Measurements from ENCODE around the gene SOX6. TPM values are rescaled to one million over a fixed set of nuclear protein-coding genes. Genes with fewer than 3 reads are reported as not detected.

The SOX6 gene
- polyA plus RNA-seq, 1 of the 3 experiments (the other 2 are of a cell fraction) = 0.03 TPM

DNA sequence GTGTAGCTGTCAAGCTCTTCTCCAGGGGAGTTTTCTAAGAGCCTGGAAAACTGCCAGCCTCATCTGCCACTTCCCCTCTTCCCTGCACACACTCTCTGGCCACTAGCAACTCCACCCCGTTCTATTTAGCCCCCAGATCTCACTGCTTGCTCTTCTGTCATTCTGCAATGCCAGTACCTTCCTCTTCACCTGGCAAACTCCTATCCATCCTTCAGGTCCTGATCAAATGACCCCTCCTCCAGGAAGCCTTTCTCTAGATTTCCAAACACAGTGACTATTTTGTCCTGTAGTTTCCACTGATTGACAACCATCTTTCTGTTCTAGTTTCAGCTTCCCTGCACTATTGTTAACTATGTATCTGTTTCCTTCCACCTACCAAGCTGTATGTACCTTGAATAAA lies 437.7 kb downstream of the SOX6 start:
- no peak overlapping the region for H3K9ac ChIP-seq
- no peaks in the 10 kb centered on the region for H3K9me2 ChIP-seq
- H3K4me3 ChIP-seq (ENCODE audit: low read depth in 2 of 2, low read length in 1 of 2) = no peak overlapping the region
- TF ChIP-seq SIN3A (IDR thresholded peaks at IDR 0.05; ENCODE audit: borderline replicate concordance, low read depth, low read length) (no peak), RXRA (IDR thresholded peaks at IDR 0.05; ENCODE audit: borderline replicate concordance, low read depth) (no peak), NFIC (IDR thresholded peaks at IDR 0.05; ENCODE audit: borderline replicate concordance) (no peak), FOXM1 (IDR thresholded peaks at IDR 0.05; ENCODE audit: low read depth) (no peak), MEF2A (IDR thresholded peaks at IDR 0.05; ENCODE audit: borderline replicate concordance, low read depth) (no peak), TEAD4 (IDR thresholded peaks at IDR 0.05; ENCODE audit: borderline replicate concordance, insufficient read depth) (no peak), MXI1 (IDR thresholded peaks at IDR 0.05; ENCODE audit: low read depth, low read length) (no peak), RAD21 (IDR thresholded peaks at IDR 0.05; ENCODE audit: low read length) (no peak), EZH2phosphoT487 (IDR thresholded peaks at IDR 0.05; ENCODE audit: borderline replicate concordance, low read depth) (no peak), EP300 (IDR thresholded peaks at IDR 0.05; ENCODE audit: borderline replicate concordance in 1 of 2, low read depth in 1 of 2, low read length in 1 of 2) (no peak), TAF1 (IDR thresholded peaks at IDR 0.05; ENCODE audit: borderline replicate concordance, low read depth, low read length) (no peak), FOSL2 (IDR thresholded peaks at IDR 0.05; ENCODE audit: borderline replicate concordance, low read depth) (no peak), GABPA (IDR thresholded peaks at IDR 0.05; ENCODE audit: low read depth) (no peak), GATA2 (CRISPR knock-in tag; IDR thresholded peaks at IDR 0.05) (no peak), CHD2 (IDR thresholded peaks at IDR 0.05; ENCODE audit: low read length, partially characterized antibody) (no peak), ELF1 (IDR thresholded peaks at IDR 0.05) (no peak), RCOR1 (IDR thresholded peaks at IDR 0.05; ENCODE audit: low read length) (no peak)
- TF ChIP-seq, protein P1, sequence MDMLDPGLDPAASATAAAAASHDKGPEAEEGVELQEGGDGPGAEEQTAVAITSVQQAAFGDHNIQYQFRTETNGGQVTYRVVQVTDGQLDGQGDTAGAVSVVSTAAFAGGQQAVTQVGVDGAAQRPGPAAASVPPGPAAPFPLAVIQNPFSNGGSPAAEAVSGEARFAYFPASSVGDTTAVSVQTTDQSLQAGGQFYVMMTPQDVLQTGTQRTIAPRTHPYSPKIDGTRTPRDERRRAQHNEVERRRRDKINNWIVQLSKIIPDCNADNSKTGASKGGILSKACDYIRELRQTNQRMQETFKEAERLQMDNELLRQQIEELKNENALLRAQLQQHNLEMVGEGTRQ (IDR thresholded peaks at IDR 0.05; ENCODE audit: borderline replicate concordance, low read depth, low read length) = no peak
- H3K9me3 ChIP-seq = no peaks in the 10 kb centered on the region
- H3K4me2 ChIP-seq = no peak overlapping the region
- H3K27ac ChIP-seq (ENCODE audit: low read depth in 2 of 2, low read length in 1 of 2) = no peak overlapping the region
- 3% methylated on average over 1 of the region's 1 CpG for WGBS (ENCODE audit: low lambda C conversion rate)
- H2AFZ ChIP-seq (ENCODE audit: low read depth) = no peak overlapping the region
- no peaks in the 10 kb centered on the region for H3K36me3 ChIP-seq (replicated peaks in 1 of 2; ENCODE audit: control insufficient read depth in 1 of 2, insufficient read depth in 2 of 2, low read length in 1 of 2)
- ChIA-PET CTCF (interaction anchor here (0.6 to 2.8 kb wide), 11 partner anchors 13 to 694 kb away, joined by 3 to 10 read pairs (median 3); no protein-coding TSS in a partner anchor), POLR2A (no interaction called here)
- no peak for DNase-seq
- no peaks in the 10 kb centered on the region for H4K20me1 ChIP-seq (ENCODE audit: insufficient read depth)
- H3F3A ChIP-seq (replicated peaks; ENCODE audit: insufficient read depth) = no peaks in the 10 kb centered on the region
- H3K79me2 ChIP-seq (ENCODE audit: insufficient read depth) = no peaks in the 10 kb centered on the region
- peaks cover 0 to 4% of the 10 kb centered on the region in 2 experiments; a peak in 1 of 4 replicates for H3K4me1 ChIP-seq (ENCODE audit: control insufficient read depth in 1 of 2, insufficient read depth in 2 of 2, low read depth in 1 of 2, low read length in 1 of 2)
- no peaks in the 10 kb centered on the region for H3K27me3 ChIP-seq (ENCODE audit: insufficient read depth)

DNA sequence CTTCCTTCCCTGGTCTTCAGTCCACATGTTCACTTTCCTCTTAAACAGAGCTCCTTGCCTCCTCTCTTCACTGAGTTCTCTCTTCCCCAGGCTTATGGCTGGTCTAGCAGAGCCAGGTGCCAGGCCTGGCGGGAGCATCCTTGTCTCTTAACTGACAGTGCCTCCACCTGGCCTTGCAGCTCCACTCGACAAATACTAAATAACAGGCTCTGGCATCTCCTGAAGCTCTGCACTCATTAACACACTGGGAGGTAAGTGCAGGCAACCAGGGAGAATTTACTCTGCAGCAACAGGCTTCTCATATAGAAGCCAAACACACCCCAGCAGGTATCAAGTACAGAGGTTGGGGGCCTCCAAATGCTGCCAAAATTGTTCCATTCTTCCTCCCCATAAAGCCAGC lies 438.1 kb downstream of the SOX6 start:
- no peaks in the 10 kb centered on the region for H3K79me2 ChIP-seq (ENCODE audit: insufficient read depth)
- DNase-seq = no peak
- no peaks in the 10 kb centered on the region for H3K9me3 ChIP-seq
- no peak overlapping the region for H3K9ac ChIP-seq
- H3K27me3 ChIP-seq (ENCODE audit: insufficient read depth) = no peaks in the 10 kb centered on the region
- ChIA-PET CTCF (interaction anchor here (0.6 to 2.8 kb wide), 14 partner anchors 14 to 695 kb away, joined by 3 to 10 read pairs (median 3); no protein-coding TSS in a partner anchor), POLR2A (no interaction called here)
- peaks cover 0 to 4% of the 10 kb centered on the region in 2 experiments; a peak in 1 of 4 replicates for H3K4me1 ChIP-seq (ENCODE audit: control insufficient read depth in 1 of 2, insufficient read depth in 2 of 2, low read depth in 1 of 2, low read length in 1 of 2)
- TF ChIP-seq, protein P2, sequence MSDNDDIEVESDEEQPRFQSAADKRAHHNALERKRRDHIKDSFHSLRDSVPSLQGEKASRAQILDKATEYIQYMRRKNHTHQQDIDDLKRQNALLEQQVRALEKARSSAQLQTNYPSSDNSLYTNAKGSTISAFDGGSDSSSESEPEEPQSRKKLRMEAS (IDR thresholded peaks at IDR 0.05; ENCODE audit: low read depth) = no peak
- peak; percentile 14; the same call in 1 of the 2 replicates for TF ChIP-seq SMC3 (IDR thresholded peaks at IDR 0.05; ENCODE audit: low read depth, low read length)
- TF ChIP-seq, protein P3, sequence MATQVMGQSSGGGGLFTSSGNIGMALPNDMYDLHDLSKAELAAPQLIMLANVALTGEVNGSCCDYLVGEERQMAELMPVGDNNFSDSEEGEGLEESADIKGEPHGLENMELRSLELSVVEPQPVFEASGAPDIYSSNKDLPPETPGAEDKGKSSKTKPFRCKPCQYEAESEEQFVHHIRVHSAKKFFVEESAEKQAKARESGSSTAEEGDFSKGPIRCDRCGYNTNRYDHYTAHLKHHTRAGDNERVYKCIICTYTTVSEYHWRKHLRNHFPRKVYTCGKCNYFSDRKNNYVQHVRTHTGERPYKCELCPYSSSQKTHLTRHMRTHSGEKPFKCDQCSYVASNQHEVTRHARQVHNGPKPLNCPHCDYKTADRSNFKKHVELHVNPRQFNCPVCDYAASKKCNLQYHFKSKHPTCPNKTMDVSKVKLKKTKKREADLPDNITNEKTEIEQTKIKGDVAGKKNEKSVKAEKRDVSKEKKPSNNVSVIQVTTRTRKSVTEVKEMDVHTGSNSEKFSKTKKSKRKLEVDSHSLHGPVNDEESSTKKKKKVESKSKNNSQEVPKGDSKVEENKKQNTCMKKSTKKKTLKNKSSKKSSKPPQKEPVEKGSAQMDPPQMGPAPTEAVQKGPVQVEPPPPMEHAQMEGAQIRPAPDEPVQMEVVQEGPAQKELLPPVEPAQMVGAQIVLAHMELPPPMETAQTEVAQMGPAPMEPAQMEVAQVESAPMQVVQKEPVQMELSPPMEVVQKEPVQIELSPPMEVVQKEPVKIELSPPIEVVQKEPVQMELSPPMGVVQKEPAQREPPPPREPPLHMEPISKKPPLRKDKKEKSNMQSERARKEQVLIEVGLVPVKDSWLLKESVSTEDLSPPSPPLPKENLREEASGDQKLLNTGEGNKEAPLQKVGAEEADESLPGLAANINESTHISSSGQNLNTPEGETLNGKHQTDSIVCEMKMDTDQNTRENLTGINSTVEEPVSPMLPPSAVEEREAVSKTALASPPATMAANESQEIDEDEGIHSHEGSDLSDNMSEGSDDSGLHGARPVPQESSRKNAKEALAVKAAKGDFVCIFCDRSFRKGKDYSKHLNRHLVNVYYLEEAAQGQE (IDR thresholded peaks at IDR 0.05; ENCODE audit: low read depth, low read length) = no peak
- peak; percentile 57 for TF ChIP-seq RAD21 (IDR thresholded peaks at IDR 0.05; ENCODE audit: low read length)
- H3K36me3 ChIP-seq (replicated peaks in 1 of 2; ENCODE audit: control insufficient read depth in 1 of 2, insufficient read depth in 2 of 2, low read length in 1 of 2) = no peaks in the 10 kb centered on the region
- no peaks in the 10 kb centered on the region for H3K9me2 ChIP-seq
- WGBS (ENCODE audit: low lambda C conversion rate) = 67% methylated on average over 2 of the region's 2 CpGs
- H2AFZ ChIP-seq (ENCODE audit: low read depth) = no peak overlapping the region
- no peaks in the 10 kb centered on the region for H3F3A ChIP-seq (replicated peaks; ENCODE audit: insufficient read depth)
- H3K27ac ChIP-seq (ENCODE audit: low read depth in 2 of 2, low read length in 1 of 2) = no peak overlapping the region
- H3K4me3 ChIP-seq (ENCODE audit: low read depth in 2 of 2, low read length in 1 of 2) = no peak overlapping the region
- H4K20me1 ChIP-seq (ENCODE audit: insufficient read depth) = no peaks in the 10 kb centered on the region
- H3K4me2 ChIP-seq = no peak overlapping the region

All from SK-N-SH (cell line).